A673 (cell line): Measurements from ENCODE around the gene AIFM2. TPM values are rescaled to one million over a fixed set of nuclear protein-coding genes. Genes with fewer than 3 reads are reported as not detected.

ENCODE experiments used
- BruUV-seq: library from RNA; stranded (reverse); fragments of 400-500 nt; replicated peaks from 2 replicates; lab custom pipeline; 2021; lab: Mats Ljungman, UMichigan
- CTCF ChIA-PET: fragments of 300-600 bp; sonication (Branson Sonifier 250); formaldehyde crosslinking; loops from one replicate; lab custom pipeline; 2022; ENCODE audit warnings: antibody characterized with exemption; lab: Charles Lee
- POLR2A ChIA-PET: fragments of 300-600 bp; sonication (Branson Sonifier 250); formaldehyde crosslinking; loops from one replicate; lab custom pipeline; 2022; ENCODE audit warnings: antibody characterized with exemption; ENCODE audit not compliant: low non-redundant PET; lab: Charles Lee
- DNase-seq: peaks from one replicate; pipeline ENCODE4 v3.0.0-alpha.2; 2015; ENCODE audit warnings: low spot score
- H3K27ac ChIP-seq: fragments of 200-600 bp; sonication (generic); 2 replicates; pipeline ENCODE4 v1.5.1; 2016; ENCODE audit warnings: mixed run types, low read depth, mild to moderate bottlenecking, mixed read lengths, antibody characterized with exemption, low read length; ENCODE audit not compliant: poor library complexity, severe bottlenecking
- H3K27me3 ChIP-seq: fragments of 200-600 bp; sonication (generic); replicated peaks from 2 replicates; pipeline ENCODE4 v1.6.1; 2017; ENCODE audit warnings: mixed run types, low read depth, mild to moderate bottlenecking, mixed read lengths, antibody characterized with exemption, low read length; ENCODE audit not compliant: insufficient read depth, poor library complexity
- H3K36me3 ChIP-seq: fragments of 200-600 bp; sonication (generic); 2 replicates; pipeline ENCODE4 v1.6.1; 2016; ENCODE audit warnings: mixed run types, mild to moderate bottlenecking, mixed read lengths, antibody characterized with exemption, low read length; ENCODE audit not compliant: insufficient read depth, poor library complexity, severe bottlenecking
- H3K4me1 ChIP-seq: fragments of 200-600 bp; sonication (generic); 2 replicates; pipeline ENCODE4 v1.6.1; 2017; ENCODE audit warnings: mixed run types, mild to moderate bottlenecking, mixed read lengths, antibody characterized with exemption, low read length; ENCODE audit not compliant: insufficient read depth, poor library complexity, severe bottlenecking
- H3K4me3 ChIP-seq: fragments of 200-600 bp; sonication (generic); 2 replicates; pipeline ENCODE4 v1.5.1; 2016; ENCODE audit warnings: low read depth, mixed run types, mild to moderate bottlenecking, mixed read lengths, low read length; ENCODE audit not compliant: poor library complexity, severe bottlenecking
- H3K9me3 ChIP-seq: fragments of 200-600 bp; sonication (generic); 2 replicates; pipeline ENCODE4 v1.6.1; 2016; ENCODE audit warnings: mixed run types, low read depth, mild to moderate bottlenecking, mixed read lengths, antibody characterized with exemption, low read length; ENCODE audit not compliant: poor library complexity, severe bottlenecking
- CTCF ChIP-seq: fragments of 300-800, 200-600 bp; sonication (generic); conservative IDR thresholded peaks from 2 replicates; pipeline ENCODE4 v1.5.1; 2017; ENCODE audit warnings: low read depth, mild to moderate bottlenecking, antibody characterized with exemption, low read length, moderate library complexity, mixed read lengths
- EZH2 ChIP-seq: fragments of 200-600 bp; sonication (generic); IDR thresholded peaks from 2 replicates; pipeline ENCODE4 v1.6.1; 2017; ENCODE audit warnings: borderline replicate concordance, low read depth, mild to moderate bottlenecking, mixed read lengths, antibody characterized with exemption, low read length; ENCODE audit not compliant: poor library complexity, severe bottlenecking
- intact Hi-C: fragments of 100-400 bp; cut with micrococcal nuclease; formaldehyde crosslinking; loops from one replicate; pipeline ENCODE4 v1.10.0; 2022; ENCODE audit not compliant: unreplicated experiment
- total RNA-seq: library from RNA; stranded (reverse); gene quantifications from 2 replicates; pipeline ENCODE4 v1.2.3, GENCODE V29; 2021

AIFM2 gene
- total RNA-seq, 1 experiment from 2014 or later, result 4.3 TPM

GRCh38 chr10:70067586-70067985, 65.0 kb downstream of the AIFM2 start:
- intact Hi-C loops, result no loop called here
- CTCF ChIA-PET, result no interaction called here

DNA sequence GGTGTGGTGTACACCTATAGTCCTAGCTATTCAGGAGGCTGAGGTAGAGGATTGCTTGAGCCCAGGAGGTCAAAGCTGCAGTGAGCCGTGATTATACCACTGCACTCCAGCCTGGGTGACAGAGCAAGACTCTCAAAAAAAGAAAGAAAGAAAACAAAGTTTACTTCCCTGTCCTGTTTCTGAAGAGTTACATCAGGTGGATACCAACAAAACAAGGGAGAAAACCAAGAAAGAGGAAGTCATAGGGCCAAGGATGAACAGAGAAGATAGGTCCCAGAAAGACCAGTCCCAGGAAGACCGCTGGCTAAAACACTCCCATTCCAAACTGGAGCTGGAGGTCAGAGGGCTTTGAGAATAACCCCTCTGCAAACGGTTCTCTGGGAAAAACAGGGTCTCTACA, 66.4 kb downstream of the AIFM2 start:
- H3K27ac ChIP-seq, result no peak overlapping the region
- no peaks in the 10 kb centered on the region for H3K27me3 ChIP-seq
- no peak overlapping the region for H3K4me3 ChIP-seq
- CTCF ChIA-PET, result no interaction called here
- BruUV-seq, result no TSS peak
- TF ChIP-seq EZH2 (no peak), CTCF (no peak)
- H3K4me1 ChIP-seq, result peaks cover 44% of the 10 kb centered on the region
- peaks cover 42% of the 10 kb centered on the region for H3K36me3 ChIP-seq
- POLR2A ChIA-PET, result no interaction called here
- DNase-seq, result no peak
- no peaks in the 10 kb centered on the region for H3K9me3 ChIP-seq
- intact Hi-C loops, result no loop called here

More at GRCh38 chr10:70067586-70067985, 65.0 kb downstream of the AIFM2 start:
- Histone ChIP-seq H3K9me3 (no peaks in the 10 kb centered on the region), H3K4me3 (no peak overlapping the region), H3K27me3 (no peaks in the 10 kb centered on the region), H3K27ac (no peak overlapping the region), H3K4me1 (peaks cover 30% of the 10 kb centered on the region), H3K36me3 (peaks cover 42% of the 10 kb centered on the region)
- TF ChIP-seq EZH2, result no peak
- TF ChIP-seq CTCF, result no peak
- no peak for DNase-seq
- POLR2A ChIA-PET, result no interaction called here
- BruUV-seq, result no TSS peak

- POLR2A ChIA-PET, result no interaction called here
These were observed 68.1 kb downstream of the AIFM2 start for GRCh38 chr10:70064486-70064885.

More at GRCh38 chr10:70064486-70064885, 68.1 kb downstream of the AIFM2 start:
- Histone ChIP-seq H3K4me3 (no peak overlapping the region), H3K27me3 (no peaks in the 10 kb centered on the region), H3K27ac (peak overlapping the region; percentile 45), H3K4me1 (peaks cover 57% of the 10 kb centered on the region), H3K9me3 (no peaks in the 10 kb centered on the region), H3K36me3 (peaks cover 42% of the 10 kb centered on the region)
- no peak for TF ChIP-seq EZH2
- no peak for TF ChIP-seq CTCF
- BruUV-seq, result no TSS peak
- CTCF ChIA-PET, result no interaction called here
- DNase-seq, result no peak
- intact Hi-C loops, result no loop called here
